HG03196 (cell line): Measurements from ENCODE around the gene CLEC4M.
A peak's percentile ranks its signal among the peaks of the same experiment; 100 is the strongest.
"Not testable (repeated sequence)": the region's sequence is repeated elsewhere in the genome, so short reads cannot be mapped to it uniquely, and the experiment has no call there.

Experiments
- ATAC-seq: cut with Tn5 transposase; IDR thresholded peaks from one replicate; pipeline ENCODE4 v1.9.1; 2021; ENCODE audit not compliant: unreplicated experiment

The CLEC4M gene

DNA sequence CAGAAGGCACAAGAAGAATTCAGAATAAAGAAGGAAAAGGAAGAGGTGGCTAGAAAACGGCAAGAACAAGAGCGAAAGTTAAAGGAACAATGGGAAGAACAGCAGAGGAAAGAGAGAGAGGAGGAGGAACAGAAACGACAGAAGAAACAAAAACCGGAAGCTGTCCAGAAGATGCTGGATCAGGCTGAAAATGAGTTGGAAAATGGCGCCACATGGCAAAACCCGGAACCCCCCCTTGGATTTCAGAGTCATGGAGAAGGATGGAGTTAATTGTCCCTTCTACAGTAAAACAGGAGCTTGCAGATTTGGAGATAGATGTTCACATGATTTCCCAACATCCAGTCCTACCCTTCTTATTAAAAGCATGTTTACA lies 22.4 kb upstream of the CLEC4M start:
- ATAC-seq: no peak

DNA sequence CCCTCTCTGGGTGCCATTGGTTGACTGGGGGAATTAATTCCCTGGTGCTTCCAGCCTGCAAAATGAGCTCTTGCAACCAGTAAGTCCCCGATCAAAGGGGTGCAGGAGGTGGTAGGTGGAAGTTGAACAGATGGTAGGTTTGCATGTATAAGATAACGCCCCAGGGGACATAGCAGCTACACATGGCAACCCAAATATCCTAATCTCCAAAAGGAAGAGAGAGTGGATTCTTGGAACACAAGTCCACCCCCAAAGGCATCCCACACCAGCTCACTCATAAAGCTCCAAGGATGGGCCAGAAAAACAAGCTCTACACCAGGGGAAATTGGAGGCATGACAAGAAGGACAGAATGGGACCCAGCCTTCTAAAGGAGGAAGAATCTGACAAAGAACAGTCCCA lies 20.5 kb upstream of the CLEC4M start:
- no peak for ATAC-seq

DNA sequence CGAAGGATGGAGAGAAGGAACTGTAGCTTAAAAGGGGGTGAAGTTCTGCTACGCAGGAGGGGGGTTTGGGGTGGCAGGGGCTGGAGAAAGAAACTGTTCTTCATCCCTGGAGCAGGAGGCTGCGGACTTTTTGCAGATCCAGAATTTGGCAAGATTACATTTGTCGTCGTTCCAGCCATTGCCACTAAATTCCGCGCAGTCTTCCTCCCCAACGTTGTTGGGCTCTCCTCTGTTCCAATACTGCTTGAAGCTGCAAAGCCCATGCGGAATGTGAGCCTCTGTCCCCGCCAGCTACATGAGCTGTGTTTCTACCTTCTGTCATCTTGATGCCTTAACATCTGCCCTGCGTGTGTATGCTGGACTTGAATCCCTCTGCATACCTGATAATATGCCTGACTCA lies 20.1 kb upstream of the CLEC4M start:
- no peak for ATAC-seq

DNA sequence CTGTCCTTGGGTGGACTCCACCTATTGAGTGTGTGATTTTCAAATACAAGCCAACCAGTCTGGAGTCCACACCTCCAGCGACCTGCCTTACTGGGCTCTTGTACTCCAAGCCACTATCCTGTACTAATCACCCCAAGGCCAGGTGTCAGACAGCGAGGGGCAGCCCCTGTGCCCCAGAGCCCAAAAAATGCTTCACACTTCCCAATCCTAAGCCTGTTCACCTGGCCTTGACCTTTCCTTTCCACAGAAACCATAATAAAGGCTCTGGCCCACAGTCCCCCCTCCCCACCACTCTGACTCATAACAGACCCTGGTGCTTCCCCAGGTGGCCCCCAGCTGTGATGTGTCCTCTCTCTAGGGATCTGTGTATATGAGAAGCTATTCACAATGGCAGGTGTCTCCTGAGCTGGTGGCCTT lies 19.6 kb upstream of the CLEC4M start:
- ATAC-seq: peak; percentile 75

DNA sequence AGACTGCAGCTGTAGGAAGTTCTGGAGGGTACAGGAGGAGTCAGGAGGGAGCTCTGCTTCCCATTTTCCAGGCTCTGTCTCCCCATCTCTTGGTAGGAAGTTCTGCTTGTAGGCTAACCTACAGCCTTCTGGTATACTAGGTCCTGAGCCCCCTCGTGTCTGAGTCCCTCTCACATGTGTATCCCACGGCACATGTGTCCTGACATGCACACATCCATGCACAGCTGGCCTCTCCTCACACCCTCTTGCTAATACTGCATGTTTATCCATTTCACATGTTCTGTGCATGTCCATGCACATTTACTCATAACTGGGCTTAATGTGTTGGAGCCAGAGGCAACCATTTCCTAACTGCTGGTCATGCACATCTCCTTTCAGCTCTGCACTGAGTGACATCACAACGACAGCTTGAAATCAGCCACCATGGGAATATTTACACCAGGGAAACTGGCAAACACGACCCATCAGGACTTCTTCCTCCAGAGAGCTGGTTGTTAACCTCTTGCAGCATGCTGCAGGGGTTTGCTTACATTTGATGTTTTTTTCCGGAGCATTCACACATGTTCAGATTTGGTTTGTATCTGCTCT lies 18.8 kb upstream of the CLEC4M start:
- no peak for ATAC-seq

DNA sequence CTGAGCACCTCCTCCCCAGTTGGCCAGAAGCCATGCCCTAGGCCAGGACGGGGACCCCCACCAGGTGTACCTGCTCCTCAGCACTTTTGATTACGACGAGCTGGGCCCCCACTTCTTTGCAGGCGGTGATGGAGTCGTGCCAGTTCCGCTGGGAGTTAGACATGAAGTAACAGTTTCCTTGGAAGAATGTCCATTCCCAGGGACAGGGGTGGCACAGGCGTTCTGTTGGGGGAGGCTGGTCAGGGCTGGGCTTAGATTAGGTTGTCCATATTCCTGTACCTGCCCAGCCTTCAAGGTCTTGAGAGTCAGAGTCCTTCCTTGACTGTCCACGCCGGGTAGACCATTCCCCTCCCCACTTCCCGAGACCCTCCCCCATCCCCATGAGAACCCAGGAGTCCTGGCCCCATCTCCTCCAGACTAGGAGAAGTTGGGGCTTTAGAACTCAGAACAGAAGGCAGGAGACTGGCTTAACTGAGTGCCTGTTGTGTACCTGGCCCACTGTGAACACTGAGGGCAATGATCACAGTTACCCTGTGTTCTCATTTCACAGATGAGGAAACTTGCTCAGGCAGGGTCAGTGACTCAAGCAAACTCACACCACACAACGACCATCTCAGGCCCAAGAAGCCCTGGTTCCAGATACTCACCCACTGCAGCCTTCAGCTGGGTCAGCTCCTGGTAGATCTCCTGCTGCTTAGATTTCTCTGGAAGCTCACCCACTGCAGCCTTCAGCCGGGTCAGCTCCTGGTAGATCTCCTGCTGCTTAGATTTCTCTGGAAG lies 18.0 kb upstream of the CLEC4M start:
- ATAC-seq: no peak

DNA sequence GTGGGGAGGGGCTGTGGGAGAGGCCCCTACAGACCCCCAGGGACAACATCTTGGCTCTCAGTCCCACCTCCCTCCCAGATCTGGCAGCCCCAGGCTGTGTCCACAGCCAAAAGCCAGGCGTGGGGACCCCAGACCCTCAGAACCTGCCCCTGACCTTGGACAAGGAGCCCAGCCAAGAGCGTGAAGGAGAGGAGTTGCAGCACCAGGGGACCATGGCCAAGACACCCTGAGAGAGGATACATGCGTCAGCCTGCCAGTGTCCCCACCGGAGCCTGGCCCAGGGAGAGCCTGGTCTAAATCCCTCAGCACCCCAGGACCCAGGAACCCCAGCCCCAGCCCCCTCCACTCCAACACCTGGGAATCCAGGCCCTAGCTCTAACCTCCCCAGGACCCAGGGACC lies 16.7 kb upstream of the CLEC4M start:
- ATAC-seq: not testable (repeated sequence)

DNA sequence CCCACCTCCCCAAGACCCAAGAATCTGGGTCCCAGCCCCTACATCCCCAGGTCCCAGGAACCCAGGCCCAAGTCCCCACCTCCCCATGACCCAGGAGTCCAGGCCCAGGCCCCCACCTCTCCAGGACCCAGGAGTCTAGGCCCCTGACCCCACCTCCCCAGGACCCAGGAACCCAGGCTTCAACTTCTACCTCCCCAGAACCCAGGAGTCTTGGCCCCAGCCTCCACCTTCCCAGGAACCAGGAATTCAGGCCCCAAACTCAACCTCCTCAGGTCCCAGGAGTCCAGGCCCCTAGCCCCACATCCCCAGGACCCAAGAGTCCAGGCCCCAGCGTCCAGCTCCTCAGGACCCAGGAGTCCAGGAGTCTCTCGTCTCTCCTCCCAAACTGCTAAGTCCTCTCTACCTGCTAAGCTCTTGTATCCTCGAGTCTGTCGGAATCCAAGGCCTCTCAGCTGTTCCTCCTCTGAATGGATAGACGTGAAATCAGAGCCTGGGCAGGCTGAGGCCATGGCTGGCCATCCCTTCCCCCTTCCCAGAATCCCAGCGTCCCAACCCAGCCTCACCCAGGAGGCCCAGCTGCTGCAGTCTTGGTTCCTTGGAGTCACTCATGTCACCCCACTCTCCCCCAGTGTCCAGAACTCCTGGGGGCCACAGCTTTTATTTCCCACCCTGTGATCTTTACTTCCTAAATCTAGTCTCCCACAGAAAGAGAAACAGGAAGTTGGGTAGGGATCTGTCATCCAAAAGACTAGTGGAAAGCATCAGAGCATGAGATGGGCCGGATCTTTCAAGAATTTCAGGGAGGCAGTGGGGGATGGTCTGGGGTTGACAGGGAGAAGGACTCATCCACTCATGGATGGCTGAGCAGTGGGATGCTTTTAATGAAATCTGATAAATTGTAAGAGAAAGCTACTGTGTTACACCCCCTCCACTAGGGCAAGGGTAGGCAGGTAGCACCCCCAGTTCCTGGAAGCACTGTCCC lies 15.8 kb upstream of the CLEC4M start, which contains the start of gene CD209:
CD209 (minus strand) TSS at position 632 of the 982 bp plus-strand sequence; CDS start at position 609, 23 bp downstream.
- ATAC-seq: no peak

DNA sequence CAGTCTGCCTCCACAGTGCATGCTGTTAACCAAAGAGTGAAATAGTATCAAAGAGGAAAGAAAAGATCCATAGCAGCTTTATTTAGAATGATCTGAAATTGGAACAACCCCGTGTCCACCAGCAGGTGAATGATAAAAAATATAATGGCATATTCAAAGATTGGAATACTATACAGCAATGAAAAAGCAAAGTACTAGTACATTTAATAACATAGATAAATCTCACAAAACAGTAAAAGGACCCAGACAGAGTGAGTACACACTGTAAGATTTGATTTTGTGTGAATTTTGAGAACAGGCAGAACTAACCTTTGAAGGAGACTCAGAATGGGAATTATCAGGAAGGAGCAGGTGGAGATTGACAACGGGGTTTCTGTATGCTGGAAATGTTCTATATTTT lies 14.9 kb upstream of the CLEC4M start:
- no peak for ATAC-seq

DNA sequence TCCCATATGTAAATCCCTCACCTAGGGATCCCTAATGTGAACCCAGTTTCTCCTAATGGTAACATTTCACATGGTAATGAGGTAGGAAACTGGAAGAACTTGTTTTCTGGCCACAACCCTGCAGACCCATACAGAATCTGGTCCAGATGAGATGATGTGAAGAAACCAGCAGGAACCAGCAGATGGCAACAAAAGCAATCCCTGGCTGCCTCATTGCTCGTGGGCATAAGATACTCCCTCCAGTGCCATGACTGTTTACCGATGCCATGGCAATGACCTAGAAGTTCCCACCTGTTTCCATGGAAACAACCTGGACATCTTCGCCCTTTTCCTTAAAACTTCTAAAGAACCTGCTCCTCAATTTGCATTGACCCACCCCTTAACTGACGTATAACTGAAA lies 14.3 kb upstream of the CLEC4M start:
- no peak for ATAC-seq

DNA sequence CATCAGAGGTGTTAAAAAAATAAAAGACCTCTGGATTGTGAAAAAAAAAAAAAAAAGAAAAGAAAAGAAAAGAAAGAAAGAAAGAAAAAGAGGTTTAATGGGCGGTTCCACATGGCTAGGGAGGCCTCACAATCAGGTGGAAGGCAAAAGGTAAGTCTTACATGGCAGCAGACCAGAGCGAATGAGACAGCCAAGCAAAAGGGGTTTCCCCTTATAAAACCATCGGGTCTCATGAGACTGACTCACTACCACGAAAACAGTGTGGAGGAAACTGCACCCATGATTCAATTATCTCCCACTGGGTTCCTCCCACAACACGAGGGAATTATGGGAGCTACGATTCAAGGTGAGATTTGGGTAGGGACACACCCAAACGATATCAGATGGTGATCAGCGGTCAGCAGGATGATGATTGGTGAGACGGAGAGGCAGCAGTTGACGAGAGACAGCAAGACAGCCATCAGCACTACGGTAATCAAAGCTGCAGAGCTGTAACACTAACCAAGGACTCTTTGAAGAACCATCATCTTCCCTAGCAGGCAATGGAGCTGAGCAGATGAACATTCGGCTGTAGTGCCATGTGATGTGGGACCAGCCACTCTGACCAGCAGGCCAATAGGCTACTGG lies 11.8 kb upstream of the CLEC4M start:
- ATAC-seq: no peak

DNA sequence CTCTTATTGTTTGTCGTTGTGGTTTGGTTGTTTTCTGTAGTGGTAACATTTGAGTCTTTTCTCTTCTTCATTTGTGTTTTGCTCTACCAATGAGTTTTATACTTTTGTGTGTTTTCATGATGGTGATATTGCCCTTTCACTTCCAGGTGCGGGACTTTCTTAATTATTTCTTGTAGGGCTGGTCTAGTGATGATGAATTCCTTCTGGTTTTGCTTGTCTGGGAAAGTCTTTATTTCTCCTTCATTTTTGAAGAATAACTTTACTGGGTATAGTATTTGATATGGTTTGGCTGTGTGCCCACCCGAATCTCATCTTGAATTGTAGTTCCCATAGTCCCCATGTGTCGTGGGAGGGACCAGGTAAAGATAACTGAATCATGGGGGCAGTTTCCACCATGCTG lies 6.8 kb upstream of the CLEC4M start:
- no peak for ATAC-seq

DNA sequence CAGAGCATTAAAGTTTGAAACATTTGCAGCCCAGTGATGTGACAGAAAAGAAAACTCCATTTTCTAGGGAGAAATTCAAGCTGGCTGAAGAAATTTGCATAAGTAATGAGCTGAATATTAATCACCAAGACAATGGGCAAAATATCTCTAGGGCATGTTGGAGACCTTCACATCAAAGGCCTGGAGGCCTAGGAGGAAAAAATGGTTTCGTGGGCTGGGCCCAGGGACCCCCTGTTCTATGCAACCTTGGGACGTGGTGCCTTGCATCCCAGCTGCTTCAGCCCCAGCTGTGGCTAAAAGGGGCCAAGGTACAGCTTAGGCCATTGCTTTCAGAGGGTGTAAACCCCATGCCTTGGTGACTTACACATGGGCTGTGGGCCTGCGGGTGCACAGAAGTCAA lies 5.7 kb upstream of the CLEC4M start:
- ATAC-seq: no peak

DNA sequence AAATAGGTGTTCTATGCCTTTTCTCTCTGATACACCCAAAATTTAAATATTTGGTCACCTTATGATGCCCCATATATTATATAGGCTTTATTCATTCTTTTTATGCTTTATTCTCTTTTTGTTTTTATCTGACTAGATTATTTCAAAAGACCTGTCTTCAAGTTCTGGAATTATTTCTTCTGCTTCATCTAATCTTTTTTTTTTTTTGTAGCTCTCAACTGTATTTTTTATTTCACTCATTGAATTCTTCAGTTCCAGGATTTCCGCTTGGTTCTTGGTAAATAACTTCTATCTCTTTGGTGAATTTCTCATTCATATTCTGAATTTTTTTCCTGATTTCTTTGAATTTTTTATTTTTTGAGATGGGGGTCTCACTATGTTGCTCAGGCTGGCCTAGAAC lies 3.9 kb upstream of the CLEC4M start:
- no peak for ATAC-seq

DNA sequence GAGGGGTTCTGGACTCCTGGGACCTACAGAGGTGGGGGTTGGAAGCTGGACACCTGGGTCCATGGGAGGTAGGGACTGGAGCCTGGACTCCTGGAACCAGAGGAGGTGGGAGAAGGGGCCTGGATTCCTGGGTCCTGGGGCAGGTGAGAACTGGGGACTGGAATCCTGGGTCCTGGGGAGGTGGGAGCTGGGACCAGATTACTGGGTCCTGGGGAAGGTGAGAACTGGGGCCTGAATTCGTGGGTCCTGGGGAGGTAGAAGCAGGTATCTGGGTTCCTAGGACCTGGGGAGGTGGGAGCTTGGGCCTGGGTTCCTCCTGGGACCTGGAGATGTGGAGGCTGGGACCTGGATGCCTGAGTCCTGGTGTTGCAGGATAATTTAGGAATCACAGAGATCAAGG lies 653 bp downstream of the CLEC4M start:
- no peak for ATAC-seq

DNA sequence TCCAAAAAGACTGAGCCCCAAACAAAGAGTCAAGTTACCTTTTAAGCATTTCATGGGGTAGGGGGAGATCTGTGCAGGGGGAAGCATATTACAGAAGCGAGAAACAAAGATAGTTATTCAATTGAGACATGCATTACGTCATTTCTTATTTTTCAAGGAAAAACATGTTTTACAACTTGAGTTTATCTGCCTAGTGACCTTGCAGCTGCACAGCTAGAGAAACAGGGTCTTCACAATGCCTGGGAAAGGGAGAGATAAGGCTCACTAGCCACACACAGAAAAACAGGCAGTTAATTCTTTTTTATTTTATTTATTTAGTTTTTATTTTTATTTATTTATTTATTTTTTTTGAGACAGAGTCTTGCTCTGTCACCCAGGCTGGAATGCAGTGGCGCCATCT lies 1.1 kb downstream of the CLEC4M start:
- ATAC-seq: not testable (repeated sequence)

DNA sequence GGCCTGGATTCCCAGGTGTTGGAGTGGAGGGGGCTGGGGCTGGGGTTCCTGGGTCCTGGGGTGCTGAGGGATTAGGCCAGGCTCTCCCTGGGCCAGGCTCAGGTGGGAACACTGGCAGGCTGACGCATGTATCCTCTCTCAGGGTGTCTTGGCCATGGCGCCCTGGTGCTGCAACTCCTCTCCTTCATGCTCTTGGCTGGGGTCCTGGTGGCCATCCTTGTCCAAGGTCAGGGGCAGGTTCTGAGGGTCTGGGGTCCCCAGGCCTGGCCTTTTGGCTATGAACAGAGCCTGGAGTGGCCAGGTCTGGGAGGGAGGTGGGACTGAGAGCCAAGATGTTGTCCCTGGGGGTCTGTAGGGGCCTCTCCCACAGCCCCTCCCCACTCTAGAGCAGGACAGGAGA lies 2.0 kb downstream of the CLEC4M start:
- ATAC-seq: not testable (repeated sequence)

DNA sequence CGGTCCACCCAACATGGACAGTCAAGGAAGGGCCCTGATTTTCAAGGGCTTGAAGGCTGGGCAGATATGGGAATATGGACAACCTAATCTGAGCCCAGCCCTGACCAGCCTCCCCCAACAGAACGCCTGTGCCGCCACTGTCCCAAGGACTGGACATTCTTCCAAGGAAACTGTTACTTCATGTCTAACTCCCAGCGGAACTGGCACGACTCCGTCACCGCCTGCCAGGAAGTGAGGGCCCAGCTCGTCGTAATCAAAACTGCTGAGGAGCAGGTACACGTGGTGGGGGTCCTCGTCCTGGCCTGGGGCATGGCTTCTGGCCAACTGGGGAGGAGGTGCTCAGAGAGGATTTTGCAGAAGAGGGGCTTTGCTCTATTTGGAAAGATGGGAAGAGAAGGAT lies 3.5 kb downstream of the CLEC4M start:
- no peak for ATAC-seq

DNA sequence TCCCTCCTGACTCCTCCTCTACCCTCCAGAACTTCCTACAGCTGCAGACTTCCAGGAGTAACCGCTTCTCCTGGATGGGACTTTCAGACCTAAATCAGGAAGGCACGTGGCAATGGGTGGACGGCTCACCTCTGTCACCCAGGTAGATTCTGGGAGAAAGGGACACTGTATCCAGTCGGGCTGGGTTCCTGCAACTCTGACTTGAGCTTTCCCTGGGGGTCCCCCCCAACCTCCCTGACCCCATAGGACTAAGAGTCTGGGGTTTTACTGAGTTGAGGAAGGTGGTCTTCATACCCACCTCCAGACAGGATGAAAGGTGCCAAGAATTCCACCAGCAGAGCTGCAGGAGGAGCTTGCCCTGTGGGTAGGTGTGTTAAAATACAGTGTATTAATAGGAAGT lies 4.4 kb downstream of the CLEC4M start:
- no peak for ATAC-seq

DNA sequence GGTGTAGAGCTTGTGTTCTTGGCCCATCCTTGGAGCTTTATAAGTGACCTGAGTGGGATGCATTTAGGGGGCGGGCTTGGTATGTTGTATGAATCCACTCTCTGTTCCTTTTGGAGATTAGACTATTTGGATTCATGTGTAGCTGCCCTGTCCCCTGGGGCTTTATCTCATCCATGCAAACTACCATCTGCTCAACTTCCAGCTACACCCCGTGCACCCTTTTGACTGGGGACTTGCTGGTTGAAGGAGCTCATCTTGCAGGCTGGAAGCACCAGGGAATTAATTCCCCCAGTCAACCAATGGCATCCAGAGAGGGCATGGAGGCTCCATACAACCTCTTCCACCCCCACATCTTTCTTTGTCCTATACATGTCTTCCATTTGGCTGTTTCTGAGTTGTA lies 6.1 kb downstream of the CLEC4M start:
- no peak for ATAC-seq

DNA sequence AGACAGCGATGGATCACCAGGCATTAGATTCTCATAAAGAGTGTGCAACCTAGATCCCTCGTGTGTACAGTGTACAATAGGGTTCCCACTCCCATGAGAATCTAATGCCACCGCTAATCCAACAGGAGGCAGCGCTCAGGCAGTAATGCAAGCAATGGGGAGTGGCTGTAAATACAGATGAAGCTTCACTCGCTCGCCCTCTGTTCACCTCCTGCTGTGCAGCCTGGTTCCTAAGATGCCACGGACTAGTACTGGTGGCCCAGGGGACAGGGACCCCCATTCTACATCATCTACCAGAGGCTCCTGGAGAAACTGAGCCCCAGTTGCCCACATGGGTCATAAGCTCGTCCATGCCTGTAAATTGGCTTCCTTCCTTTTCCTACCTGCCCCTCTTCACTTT lies 8.0 kb downstream of the CLEC4M start:
- no peak for ATAC-seq
